GM19240 (cell line): ENCODE data around the gene ZNF563.
A peak's percentile ranks its signal among the peaks of the same experiment; 100 is the strongest.

Source experiments
- DNase-seq: peaks from one replicate; pipeline ENCODE4 v3.0.0; 2011; ENCODE audit warnings: low spot score; ENCODE audit not compliant: insufficient read length

Gene ZNF563

DNA sequence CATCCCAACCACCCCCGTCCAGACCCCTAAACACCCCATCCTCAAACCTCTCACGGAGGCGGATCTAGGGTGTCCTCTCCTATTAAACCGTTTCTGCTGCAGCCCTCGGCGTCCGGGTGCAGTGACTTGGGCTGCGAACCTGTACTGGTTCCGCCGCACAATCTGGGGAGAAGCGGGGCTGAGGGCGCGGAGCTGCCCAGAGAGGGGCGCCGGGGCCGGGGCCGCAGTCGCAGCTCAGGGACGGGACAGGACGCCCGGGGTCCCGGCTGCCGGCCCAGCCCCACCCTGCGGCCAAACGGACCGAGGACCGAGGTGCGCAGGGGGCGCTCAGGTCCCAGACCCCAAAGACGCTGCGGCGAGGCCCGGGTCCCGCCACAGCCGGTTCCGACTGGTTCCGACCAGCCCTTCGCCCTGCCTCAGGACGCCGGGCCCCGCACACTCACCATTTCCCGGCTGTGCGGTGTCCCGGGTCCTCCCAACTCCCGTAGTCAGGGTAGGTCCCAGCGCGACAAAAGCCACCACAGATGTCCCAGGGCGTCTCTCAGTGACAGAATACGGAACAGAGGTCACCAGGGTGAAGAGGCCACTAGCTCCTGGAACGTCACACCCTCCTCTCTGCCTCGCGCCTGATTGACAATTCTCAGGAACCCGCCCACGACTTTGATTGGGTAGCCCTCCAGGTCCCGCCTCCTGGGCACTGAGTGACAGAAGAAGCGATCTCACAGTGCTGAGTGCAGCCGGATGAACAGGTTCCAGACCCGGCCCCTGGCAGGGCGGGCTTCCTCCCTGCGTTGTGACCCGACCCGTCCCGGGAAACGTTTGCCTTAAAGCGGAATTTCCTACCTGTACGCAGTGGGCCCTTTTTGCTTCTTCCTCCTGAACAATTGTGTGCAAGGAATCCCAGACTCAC lies 38.9 kb downstream of the ZNF563 start, which contains the start of gene ZNF44:
Gene ZNF44, minus strand, starts transcription at position 635 of the 910 bp plus-strand sequence. Its CDS starts 189 bp downstream, at position 446.
- DNase-seq, result peak; percentile 88

DNA sequence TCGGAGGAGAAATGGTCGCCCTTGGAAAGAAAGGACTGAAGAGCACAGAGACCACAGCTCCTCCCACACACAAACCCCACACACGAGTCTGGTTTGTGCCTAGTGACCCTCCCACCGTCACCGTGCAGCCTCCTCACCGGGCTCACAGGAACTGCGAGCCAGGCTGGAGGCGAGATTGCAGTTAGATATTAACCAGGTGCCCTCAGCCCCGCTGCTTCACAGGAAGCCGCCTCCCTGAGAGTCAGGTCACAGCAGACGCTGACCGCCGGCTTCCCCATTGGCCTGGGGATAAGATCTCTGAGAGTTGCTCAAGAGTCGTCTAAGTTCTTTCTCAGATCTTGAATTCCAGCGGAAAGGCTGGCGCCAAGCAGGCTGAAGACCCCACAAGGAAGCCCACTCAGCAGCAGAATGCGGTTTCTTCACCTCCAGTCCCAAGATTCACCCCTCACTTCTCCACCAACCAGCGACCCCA lies 39.6 kb downstream of the ZNF563 start:
- peak; percentile 38 for DNase-seq

DNA sequence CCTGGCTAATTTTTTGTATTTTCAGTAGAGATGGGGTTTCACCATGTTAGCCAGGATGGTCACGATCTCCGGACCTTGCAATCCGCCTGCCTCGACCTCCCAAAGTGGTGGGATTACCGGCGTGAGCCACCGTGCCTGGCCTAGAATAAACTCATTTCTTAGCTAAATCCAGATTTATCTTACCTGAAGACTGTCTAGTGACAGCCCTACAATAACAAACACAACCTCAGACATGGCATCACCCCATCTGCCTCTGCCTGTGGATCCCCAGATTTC lies 43.7 kb downstream of the ZNF563 start:
- DNase-seq, result no peak

DNA sequence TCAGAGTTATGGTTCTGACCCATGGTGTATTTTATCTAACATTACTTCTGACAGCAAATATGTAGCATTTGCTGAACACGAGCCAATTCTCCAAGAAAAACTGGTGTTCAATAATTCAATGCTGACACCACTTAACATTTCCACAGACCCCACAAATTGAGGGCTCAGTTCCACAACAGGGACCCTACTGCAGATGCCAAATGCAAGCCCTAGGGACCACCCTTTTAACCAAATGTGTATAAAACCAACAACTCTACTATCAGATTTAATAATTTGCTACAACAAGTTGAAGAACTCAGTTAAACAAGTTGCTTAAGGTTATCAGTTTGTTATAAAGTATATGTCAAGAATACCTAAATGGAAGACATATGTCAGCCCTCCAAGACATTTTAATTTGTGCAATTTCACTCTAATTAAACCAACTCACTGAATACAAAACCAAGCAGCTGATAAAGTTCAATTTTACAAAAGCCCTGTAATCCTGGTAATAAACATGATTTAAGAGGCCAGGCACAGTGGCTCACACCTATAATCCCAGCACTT lies 45.4 kb downstream of the ZNF563 start:
- no peak for DNase-seq

DNA sequence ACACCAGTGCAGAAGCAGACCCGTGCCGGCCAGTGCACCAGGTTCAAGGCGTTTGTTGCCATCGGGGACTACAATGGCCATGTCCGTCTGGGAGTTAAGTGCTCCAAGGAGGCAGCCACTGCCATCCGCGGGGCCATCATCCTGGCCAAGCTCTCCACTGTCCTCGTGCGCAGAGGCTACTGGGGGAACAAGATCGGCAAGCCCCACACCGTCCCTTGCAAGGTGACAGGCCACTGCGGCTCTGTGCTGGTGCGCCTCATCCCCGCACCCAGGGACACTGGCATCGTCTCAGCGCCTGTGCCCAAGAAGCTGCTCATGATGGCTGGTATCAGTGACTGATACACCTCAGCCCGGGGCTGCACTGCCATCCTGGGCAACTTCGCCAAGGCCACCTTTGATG lies 48.8 kb downstream of the ZNF563 start:
- no peak for DNase-seq

DNA sequence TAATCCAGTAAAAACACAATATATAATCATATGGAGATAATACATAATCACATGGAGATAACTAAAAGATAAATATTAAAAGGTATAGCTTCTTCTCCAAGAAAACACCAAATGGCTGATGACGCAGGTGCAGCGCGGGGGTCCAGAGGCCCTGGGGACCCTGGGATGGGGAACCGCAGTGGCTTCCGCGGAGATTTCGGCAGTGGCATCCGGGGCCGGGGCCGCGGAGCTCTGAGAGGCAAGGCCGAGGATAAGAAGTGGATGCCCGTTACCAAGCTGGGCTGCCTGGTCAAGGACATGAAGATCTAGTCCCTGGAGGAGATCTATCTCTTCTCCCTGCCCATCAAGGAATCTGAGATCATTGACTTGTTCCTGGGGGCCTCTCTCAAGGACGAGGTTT lies 49.2 kb downstream of the ZNF563 start:
- no peak for DNase-seq

DNA sequence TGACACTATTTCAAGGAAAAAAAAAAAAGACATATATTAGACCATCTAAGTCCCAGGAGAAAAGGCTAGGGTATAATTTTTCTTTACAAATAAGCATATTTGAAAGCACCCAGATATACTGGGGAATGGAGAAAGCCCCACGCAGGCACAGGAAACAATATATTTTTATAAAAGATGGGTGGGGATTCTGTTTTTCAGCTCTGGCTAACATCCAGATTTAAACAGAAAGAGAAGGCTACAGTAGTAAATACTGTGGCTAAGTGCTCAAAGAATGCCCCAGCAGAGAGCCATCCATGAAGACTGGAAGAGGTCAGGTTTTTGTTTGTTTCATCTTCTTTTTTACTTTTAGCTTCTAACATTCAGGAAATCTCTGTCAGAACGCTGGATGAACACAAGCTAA lies 54.7 kb downstream of the ZNF563 start:
- DNase-seq, result no peak

DNA sequence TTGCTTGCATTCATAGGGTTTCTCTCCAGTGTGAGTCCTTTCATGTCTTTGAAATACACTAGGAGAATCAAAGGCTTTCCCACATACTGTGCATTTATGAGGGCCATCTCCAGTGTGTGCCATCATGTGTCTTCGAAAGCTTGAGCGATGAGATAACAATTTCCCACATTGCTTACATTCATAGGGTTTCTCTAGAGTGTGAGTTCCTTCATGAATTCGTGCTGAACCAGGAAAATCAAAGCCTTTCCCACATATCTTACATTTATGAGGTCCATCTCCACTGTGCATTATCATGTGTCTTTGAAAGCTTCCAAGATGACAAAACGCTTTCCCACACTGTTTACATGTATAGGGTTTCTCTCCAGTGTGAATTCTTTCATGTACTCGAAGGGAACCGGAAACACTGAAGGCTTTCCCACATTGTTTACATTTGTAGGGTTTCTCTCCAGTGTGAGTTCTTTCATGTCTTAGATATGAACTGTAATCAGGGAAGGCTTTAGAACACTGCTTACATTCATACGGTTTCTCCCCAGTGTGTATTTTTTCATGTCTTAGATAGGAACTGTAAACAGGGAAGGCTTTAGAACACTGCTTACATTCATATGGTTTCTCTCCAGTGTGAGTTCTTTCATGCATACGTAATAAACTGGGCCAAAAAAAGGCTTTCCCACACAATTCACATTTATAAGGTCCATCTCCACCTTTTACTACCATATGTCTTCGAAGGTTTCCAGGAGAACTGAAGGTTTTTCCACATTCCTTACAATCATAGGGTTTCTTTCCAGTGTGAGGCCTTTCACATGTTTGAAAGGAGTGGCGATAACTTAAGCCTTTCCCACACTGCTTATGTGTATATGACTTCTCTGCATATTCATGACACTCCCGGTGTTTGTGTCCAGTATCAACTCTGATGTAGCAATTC lies 60.2 kb downstream of the ZNF563 start:
- no peak for DNase-seq

DNA sequence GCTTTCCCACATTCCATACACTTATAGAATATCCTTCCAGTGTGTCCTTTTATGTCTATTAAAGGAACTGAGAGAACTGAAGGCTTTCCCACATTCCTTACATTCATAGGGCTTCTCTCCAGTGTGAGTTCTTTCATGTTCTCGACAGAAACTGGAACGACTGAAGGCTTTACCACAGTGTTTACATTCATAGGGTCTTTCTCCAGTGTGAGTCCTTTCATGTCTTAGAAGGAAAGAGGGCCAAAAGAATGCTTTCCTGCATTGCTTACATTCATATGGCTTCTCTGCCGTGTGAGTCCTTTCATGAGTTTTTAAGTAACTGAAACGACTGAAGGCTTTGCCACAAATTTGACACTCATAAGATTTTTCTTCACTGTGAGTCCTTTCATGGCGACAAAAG lies 61.0 kb downstream of the ZNF563 start:
- DNase-seq, result no peak

DNA sequence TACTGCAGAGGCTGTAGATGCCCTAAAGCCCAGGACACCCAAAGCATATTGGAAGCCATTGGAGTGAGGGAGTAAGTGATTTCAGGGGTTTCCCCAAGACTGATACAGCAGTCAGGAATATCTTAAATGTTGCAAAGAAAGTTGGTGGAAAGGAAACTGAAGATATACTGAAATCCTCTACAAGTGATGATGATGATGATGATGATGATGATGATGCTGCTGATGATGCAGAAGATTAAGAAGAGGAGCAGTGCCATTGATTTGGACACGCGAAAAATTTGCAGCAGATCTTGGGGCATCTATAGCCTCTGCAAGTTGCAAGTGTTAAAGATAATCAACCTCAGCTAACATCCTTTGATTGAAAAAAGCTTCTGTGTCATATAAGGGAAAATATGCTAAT lies 62.6 kb downstream of the ZNF563 start:
- DNase-seq, result no peak
